ENCODE measurements around the gene LUC7L.

GRCh38 chr16:162271-162991, 66.8 kb downstream of the LUC7L start:
- TF ChIP-seq CTCF (IDR thresholded peaks at IDR 0.05): no peak
- TF ChIP-seq EP300 (IDR thresholded peaks at IDR 0.05; ENCODE audit: low read depth): no peak
